Measurements from ENCODE around the gene CPN2.

Gene CPN2

GRCh38 chr3:194321693-194322640 is 29.2 kb downstream of the CPN2 start:
- no peak for TF ChIP-seq CTCF (IDR thresholded peaks at IDR 0.05)
- no peak overlapping the region for H3K4me3 ChIP-seq
- DNase-seq (ENCODE audit: low spot score) = no peak
- no peak overlapping the region for H3K27ac ChIP-seq

- no peak for DNase-seq (ENCODE audit: low spot score)
- Histone ChIP-seq H3K27ac (no peak overlapping the region), H3K4me3 (no peak overlapping the region)
- TF ChIP-seq CTCF (IDR thresholded peaks at IDR 0.05) = no peak
These were observed 30.3 kb downstream of the CPN2 start for GRCh38 chr3:194320744-194321243.

- no peak for DNase-seq (ENCODE audit: low spot score)
- TF ChIP-seq CTCF (IDR thresholded peaks at IDR 0.05) = no peak
- H3K4me3 ChIP-seq = no peak overlapping the region
- no peak overlapping the region for H3K27ac ChIP-seq
These were observed 31.0 kb downstream of the CPN2 start for GRCh38 chr3:194320100-194320499.

- TF ChIP-seq CTCF (IDR thresholded peaks at IDR 0.05) = no peak
- Histone ChIP-seq H3K27ac (no peak overlapping the region), H3K4me3 (no peak overlapping the region)
- DNase-seq (ENCODE audit: low spot score) = no peak
These were observed 32.5 kb downstream of the CPN2 start for GRCh38 chr3:194318511-194319161.

DNA sequence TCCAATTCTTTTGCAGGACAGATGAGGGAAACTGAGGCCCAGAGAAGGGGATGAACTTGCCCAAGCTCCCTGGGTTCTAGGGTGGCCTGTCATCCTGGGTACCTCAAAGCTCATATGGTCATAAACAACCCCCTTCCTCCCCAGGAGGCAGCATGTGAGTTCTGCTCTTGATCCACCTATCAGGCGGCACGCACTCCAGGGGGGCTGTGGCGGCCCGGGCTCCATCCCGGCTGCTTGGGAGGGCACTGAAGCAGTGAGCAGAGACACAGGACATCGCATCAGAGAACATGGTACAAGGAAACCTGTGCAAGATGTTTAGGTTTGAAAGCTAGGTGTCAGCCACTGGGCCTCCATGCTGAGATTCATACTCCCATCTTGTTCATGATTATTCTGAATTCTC is 34.2 kb downstream of the CPN2 start:
- H3K4me3 ChIP-seq = no peak overlapping the region
- no peak for DNase-seq (ENCODE audit: low spot score)
- no peak overlapping the region for H3K27ac ChIP-seq
- TF ChIP-seq CTCF (IDR thresholded peaks at IDR 0.05) = no peak

- Histone ChIP-seq H3K27ac (no peak overlapping the region), H3K4me3 (peak overlapping the region; percentile 74)
- no peak for DNase-seq (ENCODE audit: low spot score)
- no peak for TF ChIP-seq CTCF (IDR thresholded peaks at IDR 0.05)
These were observed 35.2 kb downstream of the CPN2 start for GRCh38 chr3:194315965-194316361.

Data from coronary artery (tissue), 2 donors.